Thyroid gland (tissue), 4 donors: ENCODE results near the gene GAPVD1. TPM values are rescaled to one million over a fixed set of nuclear protein-coding genes. Genes with fewer than 3 reads are reported as not detected.
A peak's percentile ranks its signal among the peaks of the same experiment; 100 is the strongest.
"Not testable (repeated sequence)": the region's sequence is repeated elsewhere in the genome, so short reads cannot be mapped to it uniquely, and the experiment has no call there.

Experiments used
- DNase-seq, 2 donors: peaks; one replicate each; pipeline ENCODE4 v3.0.0-alpha.2; 2019
- H3K27ac ChIP-seq, 3 donors: fragments of 200-600 bp; sonication (generic); 1 replicate in 2 of 3; 2 replicates in 1 of 3; pipeline ENCODE4 v1.5.1; 2016 to 2019; ENCODE audit warnings: mild to moderate bottlenecking in 1 of 3, moderate library complexity in 1 of 3
- H3K27me3 ChIP-seq: fragments of 200-600 bp; sonication (generic); one replicate; pipeline ENCODE4 v1.5.1; 2019
- H3K36me3 ChIP-seq, 2 donors: fragments of 200-600 bp; sonication (generic); one replicate each; pipeline ENCODE4 v1.5.1; 2016 to 2019
- H3K4me1 ChIP-seq, 2 donors: fragments of 200-600 bp; sonication (generic); one replicate each; pipeline ENCODE4 v1.5.1; 2017 to 2019
- H3K4me3 ChIP-seq, 3 donors: fragments of 200-600 bp; sonication (generic); replicated peaks in 1 of 3; 1 replicate in 2 of 3; 2 replicates in 1 of 3; pipeline ENCODE4 v1.5.1; 2016; ENCODE audit warnings: mild to moderate bottlenecking in 1 of 3
- H3K9me3 ChIP-seq: fragments of 200-600 bp; sonication (generic); one replicate; pipeline ENCODE4 v1.5.1; 2017
- CTCF ChIP-seq, 6 experiments: fragments of 200-600 bp in 3 of 6; fragments of 450-650 bp in 3 of 6; sonication (generic) in 3 of 6; IDR thresholded peaks; one replicate each; pipeline ENCODE4 v1.5.1; 2016 to 2019; ENCODE audit warnings: antibody characterized with exemption in 6 of 6, mild to moderate bottlenecking in 2 of 6, inconsistent platforms in 1 of 6, moderate library complexity in 1 of 6
- POLR2A ChIP-seq, 2 donors: fragments of 450-650 bp; IDR thresholded peaks; one replicate each; pipeline ENCODE4 v1.6.1; 2017; ENCODE audit warnings: antibody characterized with exemption in 2 of 2, mild to moderate bottlenecking in 2 of 2, moderate library complexity in 1 of 2
- WGBS, 2 donors: methylation state at CpG; one replicate each; pipeline ENCODE4 v1.1.5; 2017; 5-methylcytosine and 5-hydroxymethylcytosine counted together
- intact Hi-C: fragments of 100-400 bp; cut with DNase I; formaldehyde crosslinking; loops from one replicate; pipeline ENCODE4 v1.15.1; 2023
- total RNA-seq, 4 donors: library from RNA; depleted of rRNA; stranded (reverse); fragments of >200 nt; gene quantifications; one replicate each; pipeline ENCODE4 v1.2.3, GENCODE V29; 2016

GAPVD1 gene
- total RNA-seq, 4 donors from 2014 or later: 92.6 to 140 (median 104) TPM

- H3K27me3 ChIP-seq: no peaks in the 10 kb centered on the region
- H3K4me3 ChIP-seq: peak overlapping the region; percentile 94 to 100 (median 96)
- intact Hi-C loops: no loop called here
- WGBS, 2 donors: 26 to 28% methylated on average over 11 of the region's 11 CpGs
- no peaks in the 10 kb centered on the region for H3K9me3 ChIP-seq
- H3K36me3 ChIP-seq: no peaks in the 10 kb centered on the region
- DNase-seq: no peak
- TF ChIP-seq POLR2A (IDR thresholded peaks at IDR 0.05): no peak
- no peak for TF ChIP-seq CTCF (IDR thresholded peaks at IDR 0.05)
- H3K27ac ChIP-seq: peak overlapping the region; percentile 88 to 98 (median 93)
- peaks cover 22 to 40% of the 10 kb centered on the region in 2 donors for H3K4me1 ChIP-seq
These were observed 817 bp downstream of the GAPVD1 start for GRCh38 chr9:125262294-125262991.

GRCh38 chr9:125264068-125264467, 2.4 kb downstream of the GAPVD1 start:
- 80 to 85% methylated on average over 7 of the region's 7 CpGs for WGBS, 2 donors

DNA sequence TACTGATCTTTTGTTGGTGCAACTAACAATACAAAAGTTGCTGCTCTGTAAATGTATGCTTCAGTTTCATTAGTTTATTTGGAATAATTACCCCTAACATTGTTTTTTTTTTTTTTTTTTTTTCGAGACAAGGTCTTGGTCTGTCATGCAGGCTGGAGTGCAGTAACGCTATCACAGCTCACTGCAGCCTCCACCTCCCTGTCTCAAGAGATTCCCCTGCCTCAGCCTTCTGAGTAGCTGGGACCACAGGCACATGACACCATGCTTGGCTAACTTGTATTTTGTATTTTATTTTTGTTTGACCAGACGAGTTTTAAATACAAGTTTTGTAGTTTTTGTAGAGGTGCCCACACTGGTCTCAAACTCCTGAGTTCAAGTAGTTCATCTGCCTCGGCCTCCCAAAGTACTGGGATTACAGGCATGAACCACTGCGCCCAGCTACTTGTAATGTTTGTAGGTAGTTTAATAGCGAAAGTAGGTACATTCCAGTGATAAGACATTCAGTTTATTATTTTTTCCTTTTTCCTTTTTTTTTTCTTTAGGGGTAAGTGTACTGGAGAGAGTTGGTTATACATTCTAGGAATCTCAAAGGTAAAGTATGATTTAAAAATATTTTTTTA, 6.9 kb downstream of the GAPVD1 start:
- DNase-seq: peak; percentile 68 to 77
- TF ChIP-seq POLR2A (IDR thresholded peaks at IDR 0.05) (no peak), CTCF (IDR thresholded peaks at IDR 0.05) (no peak)
- Histone ChIP-seq H3K4me1 (peaks cover 37 to 39% of the 10 kb centered on the region in 2 donors), H3K27me3 (no peaks in the 10 kb centered on the region), H3K36me3 (no peaks in the 10 kb centered on the region), H3K4me3 (no peak overlapping the region), H3K9me3 (no peaks in the 10 kb centered on the region), H3K27ac (peak overlapping the region; percentile 51 to 71 (median 57))
- WGBS, 2 donors: 25 to 44% methylated on average over 6 of the region's 6 CpGs
- intact Hi-C loops: no loop called here

More at GRCh38 chr9:125264068-125264467, 2.4 kb downstream of the GAPVD1 start:
- peaks cover 36 to 42% of the 10 kb centered on the region in 2 donors for H3K4me1 ChIP-seq
- H3K4me3 ChIP-seq, intact Hi-C loops, H3K27me3 ChIP-seq, H3K36me3 ChIP-seq, H3K9me3 ChIP-seq, DNase-seq: not testable (repeated sequence)
- H3K27ac ChIP-seq: peak overlapping the region; percentile 36 to 93 (median 76)

GRCh38 chr9:125269014-125269397, 7.4 kb downstream of the GAPVD1 start:
- TF ChIP-seq CTCF (IDR thresholded peaks at IDR 0.05) (no peak), POLR2A (IDR thresholded peaks at IDR 0.05) (no peak)
- intact Hi-C loops: no loop called here
- WGBS, 2 donors: 87 to 93% methylated on average over 1 of the region's 1 CpG
- H3K36me3 ChIP-seq: no peaks in the 10 kb centered on the region
- H3K27ac ChIP-seq: peak overlapping the region; percentile 51 to 71 (median 57)
- DNase-seq: no peak
- no peaks in the 10 kb centered on the region for H3K9me3 ChIP-seq
- H3K4me3 ChIP-seq: no peak overlapping the region
- H3K4me1 ChIP-seq: peaks cover 34 to 37% of the 10 kb centered on the region in 2 donors
- H3K27me3 ChIP-seq: no peaks in the 10 kb centered on the region

GRCh38 chr9:125271081-125271480, 9.5 kb downstream of the GAPVD1 start:
- no peaks in the 10 kb centered on the region for H3K9me3 ChIP-seq
- no peak for TF ChIP-seq CTCF (IDR thresholded peaks at IDR 0.05)
- no peak for TF ChIP-seq POLR2A (IDR thresholded peaks at IDR 0.05)
- intact Hi-C loops: no loop called here
- peak overlapping the region in 1 of 3 donors; percentile 41 for H3K27ac ChIP-seq
- WGBS, 2 donors: 88 to 90% methylated on average over 5 of the region's 5 CpGs
- H3K4me1 ChIP-seq: peaks cover 25 to 31% of the 10 kb centered on the region in 2 donors
- no peak overlapping the region for H3K4me3 ChIP-seq
- H3K27me3 ChIP-seq: no peaks in the 10 kb centered on the region
- no peaks in the 10 kb centered on the region for H3K36me3 ChIP-seq
- DNase-seq: no peak
